ENCODE data around the gene ENO3. TPM values are rescaled to one million over a fixed set of nuclear protein-coding genes. Genes with fewer than 3 reads are reported as not detected.

The ENO3 gene
- total RNA-seq = 2.4 and 5.3 TPM in 2 replicates

GRCh38 chr17:4950746-4951204 is at the start of gene ENO3:
Gene ENO3, plus strand, starts transcription at chr17:4951119. Its CDS starts 711 bp downstream, at chr17:4951830.

GRCh38 chr17:4903051-4903818 is 47.7 kb upstream of the ENO3 start, which contains the start of gene CHRNE:
Gene CHRNE, minus strand, starts transcription at chr17:4903098. Its CDS starts 35 bp downstream, at chr17:4903063.

DNA sequence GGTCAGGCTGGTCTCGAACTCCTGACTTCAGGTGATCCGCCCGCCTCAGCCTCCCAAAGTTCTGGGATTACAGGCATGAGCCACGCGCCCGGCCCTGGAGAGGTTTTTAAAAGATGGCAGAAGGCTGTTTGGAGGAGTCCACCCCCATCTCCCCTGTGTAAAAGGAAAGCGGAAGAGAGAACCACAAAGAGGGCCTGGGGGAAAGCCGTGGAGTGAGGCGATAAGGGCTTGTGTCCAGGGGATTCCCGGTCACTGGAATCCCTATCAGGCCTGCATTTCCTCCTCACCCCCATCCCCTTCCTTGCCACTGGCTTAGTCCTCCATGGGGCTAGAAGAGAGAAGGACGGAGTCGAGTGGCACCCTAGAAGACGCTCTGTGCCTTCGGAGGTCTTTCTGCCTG is 19.0 kb upstream of the ENO3 start, which contains the start of gene GP1BA:
Gene GP1BA (plus strand): TSS at position 315 of the 400 bp plus-strand sequence. CDS start 328 bp downstream, outside the sequence.

GRCh38 chr17:4939796-4940554 is 10.9 kb upstream of the ENO3 start, which contains the start of the genes RNF167 and SLC25A11:
Gene RNF167, plus strand, starts transcription at chr17:4940268. Its CDS starts 642 bp downstream, at chr17:4940910.
Gene SLC25A11, minus strand, starts transcription at chr17:4940046. Its CDS starts 136 bp downstream, at chr17:4939910.

DNA sequence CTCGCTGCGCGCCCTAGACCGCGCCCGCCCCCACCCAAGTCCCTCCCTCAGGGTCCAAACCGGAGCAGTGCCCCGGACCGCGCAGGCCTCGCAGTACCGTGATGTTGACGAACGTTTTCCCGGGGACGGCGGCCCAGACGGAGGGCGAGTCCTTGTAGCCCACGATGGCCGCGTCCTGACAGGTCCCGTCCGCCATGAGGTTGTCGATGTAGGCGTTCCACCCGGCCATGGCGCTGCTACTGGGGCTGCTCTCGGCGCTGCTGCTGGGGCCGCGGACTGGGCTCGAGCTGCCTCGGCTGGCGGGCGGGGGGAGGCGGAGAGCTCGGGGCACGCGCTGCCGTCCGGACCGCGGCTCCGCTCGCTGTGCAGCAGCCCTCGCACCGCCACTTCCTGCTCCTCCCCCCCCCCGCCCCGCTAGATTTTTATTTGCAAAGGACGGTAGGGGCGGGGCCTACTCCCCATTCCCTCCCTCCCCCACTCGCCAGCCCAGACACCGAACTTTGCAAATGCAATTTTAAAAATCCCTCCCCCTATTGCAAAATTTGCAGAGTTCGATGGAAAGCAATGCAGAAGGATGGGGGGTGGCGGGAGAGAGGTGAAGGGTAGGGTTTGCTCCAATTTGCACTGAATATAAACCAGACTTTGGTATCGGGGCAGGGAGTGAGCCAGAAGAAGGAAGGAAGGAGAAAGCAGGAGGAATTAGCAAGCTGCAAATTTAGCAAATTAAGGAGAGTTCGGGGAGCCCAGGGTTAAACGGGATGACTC is 2.6 kb upstream of the ENO3 start, which contains the start of gene PFN1:
Gene PFN1 (minus strand): TSS at position 365 of the 765 bp plus-strand sequence. CDS start 136 bp downstream, at position 229.

DNA sequence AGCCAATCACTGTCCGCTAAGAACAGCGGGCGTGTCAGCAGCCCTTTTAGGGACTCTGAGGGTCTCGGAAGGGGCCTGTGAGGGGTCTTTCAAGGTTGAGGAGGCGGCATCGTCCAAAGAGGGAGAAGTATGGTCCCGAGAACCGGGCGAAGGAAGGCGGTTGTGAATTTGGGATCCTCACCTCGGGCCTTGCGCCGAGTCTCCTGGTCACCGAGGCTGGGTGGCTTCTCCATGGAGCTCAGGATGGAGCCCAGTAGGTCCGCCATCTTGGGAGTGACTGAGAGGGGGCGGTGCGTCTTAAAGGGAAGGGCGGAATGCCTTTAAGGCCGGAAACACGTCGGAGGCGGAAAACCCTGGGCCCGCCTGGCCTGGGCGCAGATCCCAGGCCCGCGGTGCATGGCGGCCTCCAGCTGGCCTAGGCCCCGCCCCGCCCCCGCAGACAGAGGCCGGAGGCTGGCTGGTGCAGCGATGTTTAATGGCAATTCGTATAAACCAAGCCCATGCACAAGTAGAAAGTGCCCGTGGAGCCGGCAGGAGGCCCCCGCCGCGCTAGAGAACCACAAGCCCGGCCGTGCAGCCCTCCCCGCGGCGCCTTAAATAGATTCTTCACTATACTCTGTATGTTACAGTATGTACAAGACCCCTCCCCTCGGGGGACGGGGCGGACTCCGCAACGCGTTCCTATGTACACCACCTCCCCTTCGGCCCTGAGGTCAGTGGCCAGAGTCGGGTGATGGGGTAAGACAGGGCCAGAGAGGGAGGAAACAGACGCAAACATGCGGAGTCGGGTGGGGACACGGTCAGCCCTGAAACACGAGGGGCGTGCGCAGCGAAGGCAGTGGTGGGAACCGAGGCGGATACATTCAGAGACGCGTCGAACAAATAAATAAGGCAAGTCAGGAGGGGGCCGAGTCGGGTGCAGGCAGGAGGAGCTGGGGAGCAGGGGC is 16.9 kb downstream of the ENO3 start, which contains the start of gene SPAG7:
Gene SPAG7 (minus strand): TSS at position 279 of the 947 bp plus-strand sequence. CDS start 13 bp downstream, at position 266.

GRCh38 chr17:4986951-4987766 is 36.2 kb downstream of the ENO3 start, which contains the start of gene CAMTA2:
Gene CAMTA2, minus strand, starts transcription at chr17:4987675. Its CDS starts 1,453 bp downstream, at chr17:4986222.

GRCh38 chr17:4997302-4998026 is 46.5 kb downstream of the ENO3 start, which contains the start of the genes INCA1 and KIF1C:
Gene INCA1, minus strand, starts transcription at chr17:4997522. Its CDS starts 3,085 bp downstream, at chr17:4994437.
Gene KIF1C, plus strand, starts transcription at chr17:4997950. Its CDS starts 2,297 bp downstream, at chr17:5000247.

Small RNA genes within 50 kb of the gene (small RNA-seq; reads per million reads assigned to genes)
- not detected for gene MIR6864 (ENCODE audit: low replicate concordance)
- not detected for gene MIR6865 (ENCODE audit: low replicate concordance)

Other genes with a start within 250 kb of the ENO3 start
- gene PELP1, start 247.0 kb upstream of the ENO3 start, total RNA-seq = 20.6 and 31.5 TPM in 2 replicates
- 3.9 and 5.0 TPM in 2 replicates for gene ARRB2, start 240.5 kb upstream of the ENO3 start, total RNA-seq
- gene MED11, start 219.7 kb upstream of the ENO3 start, total RNA-seq = 8.9 and 13.3 TPM in 2 replicates
- 0.22 TPM in 1 of 2 replicates, not detected in the other for gene ZMYND15, start 211.3 kb upstream of the ENO3 start, total RNA-seq
- gene CXCL16, start 211.2 kb upstream of the ENO3 start, total RNA-seq = 0.57 and 3.1 TPM in 2 replicates
- gene TM4SF5, start 179.2 kb upstream of the ENO3 start, total RNA-seq = not detected in 2 replicates
- 1.8 TPM in 1 of 2 replicates, not detected in the other for gene VMO1, start 164.8 kb upstream of the ENO3 start, total RNA-seq
- gene GLTPD2, start 162.2 kb upstream of the ENO3 start, total RNA-seq = not detected in 2 replicates
- gene PSMB6, start 155.0 kb upstream of the ENO3 start, total RNA-seq = 112 and 162 TPM in 2 replicates
- 16.0 and 18.3 TPM in 2 replicates for gene PLD2, start 144.0 kb upstream of the ENO3 start, total RNA-seq
- 29.5 and 46.4 TPM in 2 replicates for gene MINK1, start 117.8 kb upstream of the ENO3 start, total RNA-seq
- gene C17orf107, start 51.6 kb upstream of the ENO3 start, total RNA-seq = 0.57 and 6.1 TPM in 2 replicates
- gene CHRNE, start 48.0 kb upstream of the ENO3 start, total RNA-seq = 0.14 and 0.44 TPM in 2 replicates
- gene GP1BA, start 18.8 kb upstream of the ENO3 start, total RNA-seq = under 0.01 TPM in 1 of 2 replicates, not detected in the other
- gene SLC25A11, start 11.1 kb upstream of the ENO3 start, total RNA-seq = 49.5 and 75.6 TPM in 2 replicates
- 21.2 and 51.8 TPM in 2 replicates for gene RNF167, start 10.9 kb upstream of the ENO3 start, total RNA-seq
- gene PFN1, start 2.6 kb upstream of the ENO3 start, total RNA-seq = 759 and 850 TPM in 2 replicates
- gene SPAG7, start 16.7 kb downstream of the ENO3 start, total RNA-seq = 28.9 and 66.1 TPM in 2 replicates
- gene CAMTA2, start 36.6 kb downstream of the ENO3 start, total RNA-seq = 15.3 and 19.3 TPM in 2 replicates
- gene INCA1, start 46.4 kb downstream of the ENO3 start, total RNA-seq = 0.22 and 0.43 TPM in 2 replicates
- 65.3 and 75.5 TPM in 2 replicates for gene KIF1C, start 46.8 kb downstream of the ENO3 start, total RNA-seq
- 0.14 TPM in 1 of 2 replicates, not detected in the other for gene SLC52A1, start 84.3 kb downstream of the ENO3 start, total RNA-seq
- 1.1 and 1.8 TPM in 2 replicates for gene ZFP3, start 127.3 kb downstream of the ENO3 start, total RNA-seq
- gene ZNF232, start 160.8 kb downstream of the ENO3 start, total RNA-seq = 5.5 and 5.6 TPM in 2 replicates
- under 0.01 TPM in 2 replicates for gene USP6, start 164.9 kb downstream of the ENO3 start, total RNA-seq
- gene ZNF594, start 240.7 kb downstream of the ENO3 start, total RNA-seq = 9.6 and 12.3 TPM in 2 replicates

All from placental pericyte (primary cell).